Mesodermal cell (in vitro differentiated cells): ENCODE results near the gene AOC1.

Experiments used
- H3K27ac ChIP-seq: 2 replicates; pipeline ENCODE4 v1.7.0; 2013; ENCODE audit warnings: mild to moderate bottlenecking, low read depth, low read length, moderate library complexity; ENCODE audit not compliant: severe bottlenecking
- H3K36me3 ChIP-seq: 2 replicates; pipeline ENCODE4 v1.7.1; 2013; ENCODE audit warnings: mild to moderate bottlenecking, low read length, moderate library complexity; ENCODE audit not compliant: control insufficient read depth, insufficient read depth
- H3K4me1 ChIP-seq: one replicate; pipeline ENCODE4 v1.7.1; 2013; ENCODE audit warnings: mild to moderate bottlenecking, low read length; ENCODE audit not compliant: insufficient read depth, control insufficient read depth, poor library complexity, severe bottlenecking
- H3K4me3 ChIP-seq: 2 replicates; pipeline ENCODE4 v1.7.0; 2013; ENCODE audit warnings: low read length, control low read depth, mild to moderate bottlenecking; ENCODE audit not compliant: insufficient read depth, poor library complexity, severe bottlenecking; ENCODE audit errors: extremely low read depth
- H3K9me3 ChIP-seq: 2 replicates; pipeline ENCODE4 v1.7.1; 2013; ENCODE audit warnings: mild to moderate bottlenecking, low read length, moderate library complexity; ENCODE audit not compliant: control insufficient read depth
- WGBS, 2 experiments: methylation state at CpG; one replicate each; pipeline ENCODE4 v1.1.5; 2013; ENCODE audit warnings: missing lambda C conversion rate in 2 of 2; ENCODE audit not compliant: insufficient coverage in 2 of 2; 5-methylcytosine and 5-hydroxymethylcytosine counted together

The AOC1 gene

GRCh38 chr7:150910996-150911422 lies 58.7 kb downstream of the AOC1 start:
- H3K4me3 ChIP-seq: no peak overlapping the region
- no peaks in the 10 kb centered on the region for H3K36me3 ChIP-seq
- no peaks in the 10 kb centered on the region for H3K9me3 ChIP-seq
- H3K27ac ChIP-seq: no peak overlapping the region
- 88% methylated on average over 10 to 12 of the region's 12 CpGs for WGBS, 2 experiments
- no peaks in the 10 kb centered on the region for H3K4me1 ChIP-seq
